HepG2 (cell line): ENCODE data around the gene ZC3H14. TPM values are rescaled to one million over a fixed set of nuclear protein-coding genes. Genes with fewer than 3 reads are reported as not detected.

Experiments used
- DNMT3B ChIP-seq: conservative IDR thresholded peaks from 2 replicates; pipeline ENCODE4 v1.6.1; 2016; ENCODE audit warnings: missing biosample characterization, control low read depth
- FOXK1 ChIP-seq: sonication (generic); formaldehyde crosslinking; IDR thresholded peaks from 2 replicates; pipeline ENCODE4 v1.4.0; 2020; ENCODE audit warnings: low read depth, missing genetic modification reagents, borderline replicate concordance
- MXD1 ChIP-seq: sonication (generic); formaldehyde crosslinking; IDR thresholded peaks from 2 replicates; pipeline ENCODE4 v1.4.0; 2020; ENCODE audit warnings: mild to moderate bottlenecking, missing genetic modification reagents
- MYPOP ChIP-seq: sonication (generic); formaldehyde crosslinking; IDR thresholded peaks from 2 replicates; pipeline ENCODE4 v1.8.1; 2023; ENCODE audit warnings: mild to moderate bottlenecking, moderate library complexity, missing genetic modification reagents
- PHF8 ChIP-seq: sonication (generic); formaldehyde crosslinking; IDR thresholded peaks from 2 replicates; pipeline ENCODE4 v1.5.0; 2020; ENCODE audit warnings: missing genetic modification reagents
- PITX1 ChIP-seq: sonication (generic); formaldehyde crosslinking; IDR thresholded peaks from 2 replicates; pipeline ENCODE4 v1.5.1; 2020; ENCODE audit warnings: mild to moderate bottlenecking, missing genetic modification reagents
- STAT6 ChIP-seq: sonication (generic); formaldehyde crosslinking; IDR thresholded peaks from 2 replicates; pipeline ENCODE4 v1.4.0; 2020; ENCODE audit warnings: missing genetic modification reagents, mild to moderate bottlenecking, borderline replicate concordance
- SYNCRIP ChIP-seq: fragments of 200-400 bp; formaldehyde crosslinking; IDR thresholded peaks from 2 replicates; pipeline ENCODE4 v1.6.1; 2018; ENCODE audit warnings: mild to moderate bottlenecking, low read depth, low read length; ENCODE audit not compliant: insufficient read depth
- TCF7L2 ChIP-seq: IDR thresholded peaks from 2 replicates; pipeline ENCODE4 v1.6.1; 2011; ENCODE audit warnings: mild to moderate bottlenecking, low read depth, low read length, moderate library complexity
- ZKSCAN8 ChIP-seq: IDR thresholded peaks from 2 replicates; pipeline ENCODE4 v1.6.1; 2016; ENCODE audit warnings: borderline replicate concordance, missing genetic modification reagents, missing compliant biosample characterization
- ZNF205 ChIP-seq: IDR thresholded peaks from 2 replicates; pipeline ENCODE4 v1.6.1; 2018; ENCODE audit warnings: missing biosample characterization, missing genetic modification reagents
- ZNF367 ChIP-seq: sonication (generic); formaldehyde crosslinking; IDR thresholded peaks from 2 replicates; pipeline ENCODE4 v1.4.0; 2020; ENCODE audit warnings: missing genetic modification reagents, borderline replicate concordance
- ZNF788 ChIP-seq: sonication (generic); formaldehyde crosslinking; IDR thresholded peaks from 2 replicates; pipeline ENCODE4 v1.5.0; 2020; ENCODE audit warnings: mild to moderate bottlenecking, missing genetic modification reagents, borderline replicate concordance
- ZSCAN12 ChIP-seq: sonication (generic); formaldehyde crosslinking; IDR thresholded peaks from 2 replicates; pipeline ENCODE4 v1.9.0; 2021; ENCODE audit warnings: mild to moderate bottlenecking, missing genetic modification reagents
- polyA plus RNA-seq, 8 experiments: library from polyadenylated mRNA; depleted of rRNA in 3 of 8; stranded (reverse) in 7 of 8; unstranded in 1 of 8; fragments of >200 nt; fragmentation: Illumina TruSeq in 4 of 8; extraction: Trizol in 4 of 8; gene quantifications; 2 replicates each; pipeline versions ENCODE4 v1.2.1 to v1.2.3, GENCODE V29; 2011 to 2016; ENCODE audit warnings: low read depth in 4 of 8, missing spikeins in 1 of 8, mixed read lengths in 1 of 8; ENCODE audit not compliant: insufficient read depth in 1 of 8
- total RNA-seq, 5 experiments: library from RNA; depleted of rRNA; stranded (reverse); fragments of >200 nt; fragmentation: Illumina TruSeq; extraction: Trizol; gene quantifications; 2 replicates each; pipeline ENCODE4 v1.2.3, GENCODE V29; 2016; ENCODE audit warnings: low read depth in 1 of 5
- TF ChIP-seq, protein P1 (sequence below): sonication (generic); formaldehyde crosslinking; IDR thresholded peaks from 2 replicates; pipeline ENCODE4 v1.8.1; 2023; ENCODE audit warnings: mild to moderate bottlenecking, inconsistent platforms, moderate library complexity, missing genetic modification reagents, borderline replicate concordance
- TF ChIP-seq, protein P2 (sequence below), 2 experiments: fragments of 450-650 bp in 1 of 2; sonication (generic) in 1 of 2; formaldehyde crosslinking; IDR thresholded peaks; 2 replicates each; pipeline versions ENCODE4 v1.5.0 to v1.8.0; 2020 to 2022; ENCODE audit warnings: mild to moderate bottlenecking in 1 of 2, missing genetic modification reagents in 1 of 2
- TF ChIP-seq, protein P3 (sequence below): sonication (generic); formaldehyde crosslinking; IDR thresholded peaks from 2 replicates; pipeline ENCODE4 v1.5.0; 2020; ENCODE audit warnings: mild to moderate bottlenecking, missing genetic modification reagents, borderline replicate concordance

Gene ZC3H14
- total and polyA plus RNA-seq, 2 of the 13 experiments (the other 11 are each of a cell fraction or from before 2014, with no cell fraction given), result 65.1 to 67.5 TPM

DNA sequence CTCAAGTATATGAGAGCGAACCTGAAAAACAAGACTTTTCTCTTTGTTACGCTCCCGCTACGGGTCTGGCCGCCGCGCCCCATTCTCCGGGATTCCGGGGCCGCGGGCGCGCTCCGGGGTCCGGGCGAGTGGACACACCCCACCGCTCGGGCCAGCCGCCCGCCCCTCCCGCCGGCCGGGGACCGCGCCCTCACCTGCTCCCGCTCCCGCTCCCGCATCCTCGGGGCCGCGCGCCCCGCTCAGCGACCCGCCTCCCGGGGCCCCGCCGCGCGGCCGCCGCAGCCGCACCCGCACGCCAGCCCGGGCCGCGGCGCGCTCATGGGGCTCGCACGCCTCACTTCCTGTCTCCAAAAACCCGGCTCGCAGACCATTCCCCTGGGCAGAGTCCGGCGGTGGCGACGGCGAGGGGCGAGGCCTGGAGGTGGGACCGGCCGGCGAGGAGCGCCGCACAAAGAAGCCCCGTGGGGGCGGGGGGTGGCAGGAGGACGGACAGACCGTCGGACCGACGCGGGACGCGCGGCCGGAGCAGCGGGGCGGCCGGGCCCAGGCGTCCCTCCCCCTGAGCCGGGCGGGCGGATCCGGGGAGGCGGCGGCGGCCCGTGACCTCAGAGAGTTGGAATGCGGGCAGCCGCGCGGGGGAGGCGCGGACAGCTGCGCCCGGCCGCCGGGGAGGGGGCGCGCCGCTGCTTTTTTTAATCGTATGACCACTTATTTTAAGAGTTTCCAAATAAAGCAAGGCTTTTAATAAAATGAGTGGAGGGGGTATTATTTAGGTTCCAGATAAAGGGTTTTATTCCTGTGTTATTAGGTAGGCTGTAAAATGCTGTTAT lies 8.2 kb upstream of the ZC3H14 start, which contains the start of gene PTPN21 (continued):
- TF ChIP-seq, protein P1, sequence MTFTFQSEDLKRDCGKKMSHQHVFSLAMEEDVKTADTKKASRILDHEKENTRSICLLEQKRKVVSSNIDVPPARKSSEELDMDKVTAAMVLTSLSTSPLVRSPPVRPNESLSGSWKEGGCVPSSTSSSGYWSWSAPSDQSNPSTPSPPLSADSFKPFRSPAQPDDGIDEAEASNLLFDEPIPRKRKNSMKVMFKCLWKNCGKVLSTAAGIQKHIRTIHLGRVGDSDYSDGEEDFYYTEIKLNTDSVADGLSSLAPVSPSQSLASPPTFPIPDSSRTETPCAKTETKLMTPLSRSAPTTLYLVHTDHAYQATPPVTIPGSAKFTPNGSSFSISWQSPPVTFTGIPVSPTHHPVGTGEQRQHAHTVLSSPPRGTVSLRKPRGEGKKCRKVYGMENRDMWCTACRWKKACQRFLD (CRISPR knock-in tag), result no peak
- TF ChIP-seq STAT6 (no peak), PHF8 (CRISPR knock-in tag) (peak; percentile 82), PITX1 (CRISPR knock-in tag) (no peak), SYNCRIP (no peak), ZNF788 (CRISPR knock-in tag) (no peak), MXD1 (CRISPR knock-in tag) (peak; percentile 64), ZNF367 (no peak), MYPOP (CRISPR knock-in tag) (no peak), ZSCAN12 (CRISPR knock-in tag) (no peak), DNMT3B (CRISPR knock-in tag) (no peak), TCF7L2 (no peak), ZNF205 (CRISPR knock-in tag) (no peak), FOXK1 (CRISPR knock-in tag) (no peak), ZKSCAN8 (CRISPR knock-in tag) (no peak)
- TF ChIP-seq, protein P2, sequence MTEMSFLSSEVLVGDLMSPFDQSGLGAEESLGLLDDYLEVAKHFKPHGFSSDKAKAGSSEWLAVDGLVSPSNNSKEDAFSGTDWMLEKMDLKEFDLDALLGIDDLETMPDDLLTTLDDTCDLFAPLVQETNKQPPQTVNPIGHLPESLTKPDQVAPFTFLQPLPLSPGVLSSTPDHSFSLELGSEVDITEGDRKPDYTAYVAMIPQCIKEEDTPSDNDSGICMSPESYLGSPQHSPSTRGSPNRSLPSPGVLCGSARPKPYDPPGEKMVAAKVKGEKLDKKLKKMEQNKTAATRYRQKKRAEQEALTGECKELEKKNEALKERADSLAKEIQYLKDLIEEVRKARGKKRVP (CRISPR knock-in tag; IDR thresholded peaks at IDR 0.05), result no peak
- TF ChIP-seq, protein P3, sequence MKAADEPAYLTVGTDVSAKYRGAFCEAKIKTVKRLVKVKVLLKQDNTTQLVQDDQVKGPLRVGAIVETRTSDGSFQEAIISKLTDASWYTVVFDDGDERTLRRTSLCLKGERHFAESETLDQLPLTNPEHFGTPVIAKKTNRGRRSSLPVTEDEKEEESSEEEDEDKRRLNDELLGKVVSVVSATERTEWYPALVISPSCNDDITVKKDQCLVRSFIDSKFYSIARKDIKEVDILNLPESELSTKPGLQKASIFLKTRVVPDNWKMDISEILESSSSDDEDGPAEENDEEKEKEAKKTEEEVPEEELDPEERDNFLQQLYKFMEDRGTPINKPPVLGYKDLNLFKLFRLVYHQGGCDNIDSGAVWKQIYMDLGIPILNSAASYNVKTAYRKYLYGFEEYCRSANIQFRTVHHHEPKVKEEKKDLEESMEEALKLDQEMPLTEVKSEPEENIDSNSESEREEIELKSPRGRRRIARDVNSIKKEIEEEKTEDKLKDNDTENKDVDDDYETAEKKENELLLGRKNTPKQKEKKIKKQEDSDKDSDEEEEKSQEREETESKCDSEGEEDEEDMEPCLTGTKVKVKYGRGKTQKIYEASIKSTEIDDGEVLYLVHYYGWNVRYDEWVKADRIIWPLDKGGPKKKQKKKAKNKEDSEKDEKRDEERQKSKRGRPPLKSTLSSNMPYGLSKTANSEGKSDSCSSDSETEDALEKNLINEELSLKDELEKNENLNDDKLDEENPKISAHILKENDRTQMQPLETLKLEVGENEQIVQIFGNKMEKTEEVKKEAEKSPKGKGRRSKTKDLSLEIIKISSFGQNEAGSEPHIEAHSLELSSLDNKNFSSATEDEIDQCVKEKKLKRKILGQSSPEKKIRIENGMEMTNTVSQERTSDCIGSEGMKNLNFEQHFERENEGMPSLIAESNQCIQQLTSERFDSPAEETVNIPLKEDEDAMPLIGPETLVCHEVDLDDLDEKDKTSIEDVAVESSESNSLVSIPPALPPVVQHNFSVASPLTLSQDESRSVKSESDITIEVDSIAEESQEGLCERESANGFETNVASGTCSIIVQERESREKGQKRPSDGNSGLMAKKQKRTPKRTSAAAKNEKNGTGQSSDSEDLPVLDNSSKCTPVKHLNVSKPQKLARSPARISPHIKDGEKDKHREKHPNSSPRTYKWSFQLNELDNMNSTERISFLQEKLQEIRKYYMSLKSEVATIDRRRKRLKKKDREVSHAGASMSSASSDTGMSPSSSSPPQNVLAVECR, result peak; percentile 56; the same call in 1 of the 2 replicates
